ENCODE data around the gene S1PR1.

S1PR1 gene

GRCh38 chr1:101264697-101265096 lies 27.9 kb downstream of the S1PR1 start:
- peaks cover 36 to 57% (median 49%) of the 10 kb centered on the region in 4 experiments for H3K4me1 ChIP-seq (ENCODE audit: control extremely low read depth in 1 of 4, control insufficient read depth in 4 of 4, insufficient read depth in 4 of 4, low read length in 3 of 4)
- H3K9me3 ChIP-seq (ENCODE audit: control extremely low read depth in 1 of 5, control insufficient read depth in 4 of 5, insufficient read depth in 2 of 5, low read depth in 1 of 5, low read length in 4 of 5): no peaks in the 10 kb centered on the region
- H3K36me3 ChIP-seq (ENCODE audit: control insufficient read depth in 4 of 4, insufficient read depth in 4 of 4, low read length in 3 of 4): no peaks in the 10 kb centered on the region
- H3K27me3 ChIP-seq (replicated peaks in 2 of 5; ENCODE audit: control insufficient read depth in 4 of 5, insufficient read depth in 5 of 5, low read length in 4 of 5): no peaks in the 10 kb centered on the region
- DNase-seq: peak in 1 of 3 donors; percentile 35
- H3K27ac ChIP-seq (ENCODE audit: insufficient read depth in 1 of 2, low read depth in 1 of 2, low read length in 2 of 2, poor library complexity in 1 of 2, severe bottlenecking in 2 of 2): no peak overlapping the region
- ChIA-PET POLR2A (no interaction called here), CTCF (interaction anchor here (1.4 kb wide), 1 partner anchor 24 kb away, joined by 3 read pairs; no protein-coding TSS in a partner anchor)
- WGBS (ENCODE audit: insufficient coverage): 0% methylated on average over 1 of the region's 2 CpGs
- peak overlapping the region in 1 of 7 experiments; percentile 12 for H3K4me3 ChIP-seq (ENCODE audit: control insufficient read depth in 1 of 7, extremely low read depth in 1 of 7, insufficient read depth in 4 of 7, low read depth in 2 of 7, low read length in 6 of 7)

- POLR2A ChIA-PET: no interaction called here
- DNase-seq: no peak
- WGBS (ENCODE audit: insufficient coverage): 100% methylated on average over 1 of the region's 2 CpGs
- Histone ChIP-seq H3K9me3 (ENCODE audit: control extremely low read depth in 1 of 5, control insufficient read depth in 4 of 5, insufficient read depth in 2 of 5, low read depth in 1 of 5, low read length in 4 of 5) (no peaks in the 10 kb centered on the region), H3K4me3 (ENCODE audit: control insufficient read depth in 1 of 7, extremely low read depth in 1 of 7, insufficient read depth in 4 of 7, low read depth in 2 of 7, low read length in 6 of 7) (no peak overlapping the region), H3K36me3 (ENCODE audit: control insufficient read depth in 4 of 4, insufficient read depth in 4 of 4, low read length in 3 of 4) (no peaks in the 10 kb centered on the region), H3K4me1 (ENCODE audit: control extremely low read depth in 1 of 4, control insufficient read depth in 4 of 4, insufficient read depth in 4 of 4, low read length in 3 of 4) (peaks cover 27 to 47% (median 40%) of the 10 kb centered on the region in 4 experiments), H3K27me3 (replicated peaks in 2 of 5; ENCODE audit: control insufficient read depth in 4 of 5, insufficient read depth in 5 of 5, low read length in 4 of 5) (no peaks in the 10 kb centered on the region), H3K27ac (ENCODE audit: insufficient read depth in 1 of 2, low read depth in 1 of 2, low read length in 2 of 2, poor library complexity in 1 of 2, severe bottlenecking in 2 of 2) (no peak overlapping the region)
- CTCF ChIA-PET: interaction anchor here (1.1 to 4.3 kb wide), 4 partner anchors 15 to 25 kb away, joined by 3 to 17 read pairs (median 3); no protein-coding TSS in a partner anchor
These were observed 28.9 kb downstream of the S1PR1 start for GRCh38 chr1:101265684-101266083.

GRCh38 chr1:101267082-101267481 lies 30.3 kb downstream of the S1PR1 start:
- ChIA-PET POLR2A (interaction anchor here (0.6 kb wide), 1 partner anchor 276 kb away, joined by 3 read pairs; no protein-coding TSS in a partner anchor), CTCF (interaction anchor here (1.0 to 4.3 kb wide), 6 partner anchors 14 to 346 kb away, joined by 3 to 17 read pairs (median 4); no protein-coding TSS in a partner anchor)
- Histone ChIP-seq H3K4me1 (ENCODE audit: control extremely low read depth in 1 of 4, control insufficient read depth in 4 of 4, insufficient read depth in 4 of 4, low read length in 3 of 4) (peaks cover 17 to 33% (median 30%) of the 10 kb centered on the region in 4 experiments), H3K4me3 (ENCODE audit: control insufficient read depth in 1 of 7, extremely low read depth in 1 of 7, insufficient read depth in 4 of 7, low read depth in 2 of 7, low read length in 6 of 7) (no peak overlapping the region), H3K27me3 (replicated peaks in 2 of 5; ENCODE audit: control insufficient read depth in 4 of 5, insufficient read depth in 5 of 5, low read length in 4 of 5) (no peaks in the 10 kb centered on the region), H3K36me3 (ENCODE audit: control insufficient read depth in 4 of 4, insufficient read depth in 4 of 4, low read length in 3 of 4) (no peaks in the 10 kb centered on the region), H3K27ac (ENCODE audit: insufficient read depth in 1 of 2, low read depth in 1 of 2, low read length in 2 of 2, poor library complexity in 1 of 2, severe bottlenecking in 2 of 2) (no peak overlapping the region), H3K9me3 (ENCODE audit: control extremely low read depth in 1 of 5, control insufficient read depth in 4 of 5, insufficient read depth in 2 of 5, low read depth in 1 of 5, low read length in 4 of 5) (peaks cover 0 to 4% (median 0%) of the 10 kb centered on the region in 5 experiments)
- WGBS (ENCODE audit: insufficient coverage): no CpG with 5 or more reads among the region's 2 CpGs
- no peak for DNase-seq

- H3K4me1 ChIP-seq (ENCODE audit: control extremely low read depth in 1 of 4, control insufficient read depth in 4 of 4, insufficient read depth in 4 of 4, low read length in 3 of 4): peaks cover 6 to 16% (median 13%) of the 10 kb centered on the region in 4 experiments
- ChIA-PET POLR2A (no interaction called here), CTCF (interaction anchor here (1.1 to 4.3 kb wide), 6 partner anchors 9 to 343 kb away, joined by 3 to 17 read pairs (median 6); no protein-coding TSS in a partner anchor)
- peaks cover 0 to 4% (median 0%) of the 10 kb centered on the region in 5 experiments for H3K9me3 ChIP-seq (ENCODE audit: control extremely low read depth in 1 of 5, control insufficient read depth in 4 of 5, insufficient read depth in 2 of 5, low read depth in 1 of 5, low read length in 4 of 5)
- no peak overlapping the region for H3K4me3 ChIP-seq (ENCODE audit: control insufficient read depth in 1 of 7, extremely low read depth in 1 of 7, insufficient read depth in 4 of 7, low read depth in 2 of 7, low read length in 6 of 7)
- H3K27me3 ChIP-seq (replicated peaks in 2 of 5; ENCODE audit: control insufficient read depth in 4 of 5, insufficient read depth in 5 of 5, low read length in 4 of 5): no peaks in the 10 kb centered on the region
- WGBS (ENCODE audit: insufficient coverage): no CpG with 5 or more reads among the region's 2 CpGs
- no peaks in the 10 kb centered on the region for H3K36me3 ChIP-seq (ENCODE audit: control insufficient read depth in 4 of 4, insufficient read depth in 4 of 4, low read length in 3 of 4)
- no peak for DNase-seq
- no peak overlapping the region for H3K27ac ChIP-seq (ENCODE audit: insufficient read depth in 1 of 2, low read depth in 1 of 2, low read length in 2 of 2, poor library complexity in 1 of 2, severe bottlenecking in 2 of 2)
These were observed 32.1 kb downstream of the S1PR1 start for GRCh38 chr1:101268893-101269292.

- Histone ChIP-seq H3K4me1 (ENCODE audit: control extremely low read depth in 1 of 4, control insufficient read depth in 4 of 4, insufficient read depth in 4 of 4, low read length in 3 of 4) (peaks cover 17 to 50% (median 40%) of the 10 kb centered on the region in 4 experiments), H3K27me3 (replicated peaks in 2 of 5; ENCODE audit: control insufficient read depth in 4 of 5, insufficient read depth in 5 of 5, low read length in 4 of 5) (no peaks in the 10 kb centered on the region), H3K9me3 (ENCODE audit: control extremely low read depth in 1 of 5, control insufficient read depth in 4 of 5, insufficient read depth in 2 of 5, low read depth in 1 of 5, low read length in 4 of 5) (peaks cover 0 to 4% (median 0%) of the 10 kb centered on the region in 5 experiments), H3K27ac (ENCODE audit: insufficient read depth in 1 of 2, low read depth in 1 of 2, low read length in 2 of 2, poor library complexity in 1 of 2, severe bottlenecking in 2 of 2) (no peak overlapping the region), H3K36me3 (ENCODE audit: control insufficient read depth in 4 of 4, insufficient read depth in 4 of 4, low read length in 3 of 4) (no peaks in the 10 kb centered on the region), H3K4me3 (ENCODE audit: control insufficient read depth in 1 of 7, extremely low read depth in 1 of 7, insufficient read depth in 4 of 7, low read depth in 2 of 7, low read length in 6 of 7) (no peak overlapping the region)
- DNase-seq: no peak
- ChIA-PET POLR2A (no interaction called here), CTCF (interaction anchor here (0.6 kb wide), 1 partner anchor 8 kb away, joined by 3 read pairs; no protein-coding TSS in a partner anchor)
- WGBS (ENCODE audit: insufficient coverage): no CpG with 5 or more reads among the region's 5 CpGs
These were observed 38.9 kb downstream of the S1PR1 start for GRCh38 chr1:101275672-101276071.

GRCh38 chr1:101276818-101277217 lies 40.0 kb downstream of the S1PR1 start:
- no peaks in the 10 kb centered on the region for H3K27me3 ChIP-seq (replicated peaks in 2 of 5; ENCODE audit: control insufficient read depth in 4 of 5, insufficient read depth in 5 of 5, low read length in 4 of 5)
- H3K4me3 ChIP-seq (ENCODE audit: control insufficient read depth in 1 of 7, extremely low read depth in 1 of 7, insufficient read depth in 4 of 7, low read depth in 2 of 7, low read length in 6 of 7): peak overlapping the region in 3 of 7 experiments; percentile 26 to 43 (median 39)
- peak; percentile 75 to 93 (median 89) for DNase-seq
- no peaks in the 10 kb centered on the region for H3K9me3 ChIP-seq (ENCODE audit: control extremely low read depth in 1 of 5, control insufficient read depth in 4 of 5, insufficient read depth in 2 of 5, low read depth in 1 of 5, low read length in 4 of 5)
- H3K27ac ChIP-seq (ENCODE audit: insufficient read depth in 1 of 2, low read depth in 1 of 2, low read length in 2 of 2, poor library complexity in 1 of 2, severe bottlenecking in 2 of 2): peak overlapping the region; percentile 19 to 47
- 0% methylated on average over 2 of the region's 6 CpGs for WGBS (ENCODE audit: insufficient coverage)
- ChIA-PET CTCF (interaction anchor here (4.1 kb wide), 1 partner anchor 10 kb away, joined by 32 read pairs; no protein-coding TSS in a partner anchor), POLR2A (no interaction called here)
- no peaks in the 10 kb centered on the region for H3K36me3 ChIP-seq (ENCODE audit: control insufficient read depth in 4 of 4, insufficient read depth in 4 of 4, low read length in 3 of 4)
- H3K4me1 ChIP-seq (ENCODE audit: control extremely low read depth in 1 of 4, control insufficient read depth in 4 of 4, insufficient read depth in 4 of 4, low read length in 3 of 4): peaks cover 17 to 54% (median 40%) of the 10 kb centered on the region in 4 experiments

- POLR2A ChIA-PET: interaction anchor here (0.5 kb wide), 1 partner anchor 199 kb away, joined by 3 read pairs; no protein-coding TSS in a partner anchor
- peaks cover 17 to 68% (median 44%) of the 10 kb centered on the region in 4 experiments for H3K4me1 ChIP-seq (ENCODE audit: control extremely low read depth in 1 of 4, control insufficient read depth in 4 of 4, insufficient read depth in 4 of 4, low read length in 3 of 4)
- 83% methylated on average over 1 of the region's 4 CpGs for WGBS (ENCODE audit: insufficient coverage)
These were observed 41.4 kb downstream of the S1PR1 start for GRCh38 chr1:101278238-101278637.

More at GRCh38 chr1:101278238-101278637, 41.4 kb downstream of the S1PR1 start:
- Histone ChIP-seq H3K9me3 (ENCODE audit: control extremely low read depth in 1 of 5, control insufficient read depth in 4 of 5, insufficient read depth in 2 of 5, low read depth in 1 of 5, low read length in 4 of 5) (no peaks in the 10 kb centered on the region), H3K36me3 (ENCODE audit: control insufficient read depth in 4 of 4, insufficient read depth in 4 of 4, low read length in 3 of 4) (no peaks in the 10 kb centered on the region), H3K27ac (ENCODE audit: insufficient read depth in 1 of 2, low read depth in 1 of 2, low read length in 2 of 2, poor library complexity in 1 of 2, severe bottlenecking in 2 of 2) (no peak overlapping the region), H3K27me3 (replicated peaks in 2 of 5; ENCODE audit: control insufficient read depth in 4 of 5, insufficient read depth in 5 of 5, low read length in 4 of 5) (no peaks in the 10 kb centered on the region), H3K4me3 (ENCODE audit: control insufficient read depth in 1 of 7, extremely low read depth in 1 of 7, insufficient read depth in 4 of 7, low read depth in 2 of 7, low read length in 6 of 7) (no peak overlapping the region)
- CTCF ChIA-PET: interaction anchor here (0.7 to 18.9 kb wide), 8 partner anchors 9 to 234 kb away, joined by 3 to 213 read pairs (median 7); no protein-coding TSS in a partner anchor
- peak in 1 of 3 donors; percentile 13 for DNase-seq

Data from common myeloid progenitor, CD34-positive (primary cell).